Muscle layer of colon (tissue), 2 donors: ENCODE measurements around the gene DBNL.

Source experiments
- H3K27ac ChIP-seq: one replicate; pipeline ENCODE4 v1.7.0; 2013; ENCODE audit warnings: low read depth, mild to moderate bottlenecking, low read length, moderate library complexity
- H3K27me3 ChIP-seq, 2 donors: one replicate each; pipeline ENCODE4 v1.7.0; 2013; ENCODE audit warnings: low read length in 2 of 2, mild to moderate bottlenecking in 2 of 2; ENCODE audit not compliant: insufficient read depth in 2 of 2, control insufficient read depth in 1 of 2
- H3K36me3 ChIP-seq: one replicate; pipeline ENCODE4 v1.7.0; 2013; ENCODE audit warnings: mild to moderate bottlenecking, low read length; ENCODE audit not compliant: insufficient read depth
- H3K4me1 ChIP-seq: one replicate; pipeline ENCODE4 v1.7.0; 2013; ENCODE audit warnings: mild to moderate bottlenecking, low read length; ENCODE audit not compliant: insufficient read depth
- H3K4me3 ChIP-seq, 2 donors: one replicate each; pipeline ENCODE4 v1.7.0; 2013; ENCODE audit warnings: low read length in 2 of 2, low read depth in 1 of 2, mild to moderate bottlenecking in 1 of 2, moderate library complexity in 1 of 2
- H3K9ac ChIP-seq: one replicate; pipeline ENCODE4 v1.7.0; 2013; ENCODE audit warnings: low read length
- H3K9me3 ChIP-seq: one replicate; pipeline ENCODE4 v1.7.0; 2013; ENCODE audit warnings: mild to moderate bottlenecking, low read length
- donor health status: abdominal sarcoma.
- donor health status: Adenocarcinoma of cecum.

Gene DBNL

GRCh38 chr7:44085546-44085945 lies 41.0 kb downstream of the DBNL start:
- no peaks in the 10 kb centered on the region for H3K9me3 ChIP-seq
- no peak overlapping the region for H3K4me3 ChIP-seq
- no peak overlapping the region for H3K9ac ChIP-seq
- no peak overlapping the region for H3K27ac ChIP-seq
- peaks cover 16% of the 10 kb centered on the region for H3K4me1 ChIP-seq
- peaks cover 4% of the 10 kb centered on the region for H3K36me3 ChIP-seq
- no peaks in the 10 kb centered on the region for H3K27me3 ChIP-seq

- no peak overlapping the region for H3K4me3 ChIP-seq
- no peak overlapping the region for H3K27ac ChIP-seq
- no peak overlapping the region for H3K9ac ChIP-seq
- H3K36me3 ChIP-seq, result no peaks in the 10 kb centered on the region
- H3K4me1 ChIP-seq, result peaks cover 7% of the 10 kb centered on the region
- no peaks in the 10 kb centered on the region for H3K9me3 ChIP-seq
- no peaks in the 10 kb centered on the region for H3K27me3 ChIP-seq
Measured at GRCh38 chr7:44086627-44087026, 42.1 kb downstream of the DBNL start.

- Histone ChIP-seq H3K4me1 (peaks cover 3% of the 10 kb centered on the region), H3K27ac (no peak overlapping the region), H3K9me3 (no peaks in the 10 kb centered on the region), H3K9ac (no peak overlapping the region), H3K27me3 (no peaks in the 10 kb centered on the region), H3K36me3 (no peaks in the 10 kb centered on the region), H3K4me3 (no peak overlapping the region)
Measured at GRCh38 chr7:44087911-44088838, 43.7 kb downstream of the DBNL start.

DNA sequence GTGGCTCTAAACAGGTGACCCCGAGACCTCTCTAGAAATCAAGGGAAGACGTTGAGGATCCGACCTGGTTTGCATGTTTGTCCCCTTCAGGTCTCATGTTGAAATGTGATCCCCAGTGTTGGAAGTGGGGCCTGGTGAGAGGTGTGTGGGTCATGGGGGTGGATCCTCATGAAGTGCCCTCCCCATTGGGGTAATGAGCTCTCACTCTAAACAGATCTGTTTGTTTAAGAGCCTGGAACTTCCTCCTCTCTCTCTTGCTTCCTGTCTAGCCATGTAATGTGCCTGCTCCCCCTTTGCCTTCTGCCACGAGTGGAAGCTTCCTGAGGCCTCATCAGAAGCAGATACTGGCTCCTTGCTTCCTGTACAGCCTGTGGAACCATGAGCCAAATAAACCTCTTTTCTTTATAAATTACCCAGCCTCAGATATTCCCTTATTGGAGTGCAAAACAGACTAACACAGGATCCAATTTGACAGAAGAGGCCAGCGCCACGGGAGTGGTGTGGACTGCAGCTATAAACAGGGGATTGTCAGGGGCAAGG lies 48.7 kb downstream of the DBNL start:
- Histone ChIP-seq H3K4me1 (peaks cover 6% of the 10 kb centered on the region), H3K27ac (no peak overlapping the region), H3K27me3 (no peaks in the 10 kb centered on the region), H3K9me3 (no peaks in the 10 kb centered on the region), H3K9ac (no peak overlapping the region), H3K4me3 (no peak overlapping the region), H3K36me3 (no peaks in the 10 kb centered on the region)

DNA sequence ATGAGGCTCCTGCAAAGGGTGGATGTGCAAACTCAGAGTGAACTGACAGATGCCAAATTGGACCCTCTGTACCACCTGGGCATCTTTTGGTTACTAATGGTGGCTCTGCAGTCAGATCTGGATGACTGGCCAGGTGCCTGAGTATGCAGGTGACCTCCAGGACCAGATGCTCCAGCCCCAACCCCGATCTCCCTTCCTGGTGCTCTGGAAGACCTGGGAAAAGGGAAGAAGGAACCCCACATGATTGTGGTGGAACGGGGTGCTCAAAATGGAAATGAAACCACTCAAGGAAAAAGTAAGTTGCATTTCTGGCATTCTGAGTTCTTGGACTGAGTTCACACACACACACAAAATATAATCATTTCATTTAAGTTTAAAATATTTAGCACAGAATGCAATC lies 49.9 kb downstream of the DBNL start:
- Histone ChIP-seq H3K27ac (no peak overlapping the region), H3K9ac (no peak overlapping the region), H3K36me3 (no peaks in the 10 kb centered on the region), H3K9me3 (no peaks in the 10 kb centered on the region), H3K27me3 (no peaks in the 10 kb centered on the region), H3K4me3 (no peak overlapping the region), H3K4me1 (peaks cover 6% of the 10 kb centered on the region)

DNA sequence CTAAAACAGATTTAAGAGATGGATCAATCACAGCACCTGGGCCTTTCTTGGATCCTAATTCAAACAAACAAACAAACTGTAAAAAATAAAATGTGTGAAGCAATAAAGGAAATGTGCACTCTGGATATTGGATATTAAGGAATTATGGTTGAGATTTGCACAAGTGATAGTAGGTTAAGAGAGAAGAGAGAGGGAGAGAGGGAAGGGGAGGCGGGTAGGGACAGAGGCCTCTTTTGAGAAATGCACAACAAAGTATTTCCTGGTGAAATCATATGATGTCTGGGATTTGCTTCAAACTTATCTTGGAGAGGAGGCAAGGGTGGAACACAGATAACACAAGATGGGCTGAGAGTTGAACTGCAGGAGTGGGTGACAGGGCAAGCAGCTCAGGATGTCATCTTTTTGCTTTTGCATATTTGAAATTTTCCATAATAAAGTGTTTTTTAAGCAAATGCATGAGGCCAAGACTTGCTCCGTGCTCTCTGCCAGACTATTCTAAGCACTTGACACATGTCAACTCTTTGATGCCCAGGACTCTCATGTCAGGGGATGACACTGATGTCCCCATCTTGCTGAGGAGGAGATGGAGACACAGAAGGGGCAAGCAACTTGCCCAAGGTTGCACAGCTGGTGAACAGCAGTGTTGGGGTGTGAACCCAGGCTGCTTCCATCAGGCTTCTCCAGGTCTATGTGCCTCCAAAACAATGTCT lies 50.5 kb downstream of the DBNL start:
- Histone ChIP-seq H3K9ac (no peak overlapping the region), H3K9me3 (no peaks in the 10 kb centered on the region), H3K4me3 (no peak overlapping the region), H3K27ac (no peak overlapping the region), H3K27me3 (no peaks in the 10 kb centered on the region), H3K4me1 (peaks cover 6% of the 10 kb centered on the region), H3K36me3 (no peaks in the 10 kb centered on the region)

DNA sequence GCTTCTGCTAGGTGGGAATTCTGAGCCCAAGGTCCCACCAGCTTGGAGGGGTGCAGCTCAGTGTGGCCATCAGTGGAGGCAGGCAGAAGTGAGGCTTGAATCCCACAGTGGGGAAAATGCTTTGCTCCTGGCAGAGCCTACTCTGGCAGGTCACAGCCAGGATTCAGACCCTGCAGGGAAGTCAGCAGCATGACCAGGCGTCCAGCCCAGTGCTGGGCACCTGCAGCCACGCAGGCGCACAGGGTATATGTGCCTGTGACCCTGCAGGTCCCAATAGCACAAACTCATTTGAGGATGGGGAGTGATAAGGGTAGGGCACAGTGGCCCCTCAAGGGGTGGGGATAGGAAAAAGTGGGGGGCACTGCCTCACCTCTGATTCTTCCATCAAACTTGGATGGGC lies 51.3 kb downstream of the DBNL start:
- Histone ChIP-seq H3K27ac (no peak overlapping the region), H3K9ac (no peak overlapping the region), H3K9me3 (no peaks in the 10 kb centered on the region), H3K36me3 (no peaks in the 10 kb centered on the region), H3K27me3 (no peaks in the 10 kb centered on the region), H3K4me3 (no peak overlapping the region), H3K4me1 (peaks cover 6% of the 10 kb centered on the region)

GRCh38 chr7:44096326-44096881 lies 51.9 kb downstream of the DBNL start:
- peaks cover 6% of the 10 kb centered on the region for H3K4me1 ChIP-seq
- H3K27ac ChIP-seq, result no peak overlapping the region
- H3K36me3 ChIP-seq, result no peaks in the 10 kb centered on the region
- H3K9ac ChIP-seq, result no peak overlapping the region
- H3K9me3 ChIP-seq, result no peaks in the 10 kb centered on the region
- H3K27me3 ChIP-seq, result no peaks in the 10 kb centered on the region
- H3K4me3 ChIP-seq, result no peak overlapping the region

- Histone ChIP-seq H3K36me3 (no peaks in the 10 kb centered on the region), H3K27me3 (no peaks in the 10 kb centered on the region), H3K9ac (no peak overlapping the region), H3K4me3 (no peak overlapping the region), H3K9me3 (no peaks in the 10 kb centered on the region), H3K27ac (no peak overlapping the region), H3K4me1 (peaks cover 6% of the 10 kb centered on the region)
Measured at GRCh38 chr7:44097064-44097932, 52.8 kb downstream of the DBNL start.

GRCh38 chr7:44098092-44099068 lies 53.9 kb downstream of the DBNL start:
- no peak overlapping the region for H3K9ac ChIP-seq
- no peaks in the 10 kb centered on the region for H3K36me3 ChIP-seq
- H3K27ac ChIP-seq, result no peak overlapping the region
- peaks cover 0 to 4% of the 10 kb centered on the region in 2 donors for H3K27me3 ChIP-seq
- peaks cover 6% of the 10 kb centered on the region for H3K4me1 ChIP-seq
- H3K9me3 ChIP-seq, result no peaks in the 10 kb centered on the region
- no peak overlapping the region for H3K4me3 ChIP-seq
